GM15510 (cell line): ENCODE data around the gene SCARF1.

Experiments used
- POLR2A ChIP-seq: IDR thresholded peaks from 3 replicates; pipeline ENCODE4 v1.6.1; 2011; ENCODE audit warnings: borderline replicate concordance; ENCODE audit not compliant: insufficient read length; ENCODE audit errors: extremely low read depth

Gene SCARF1

DNA sequence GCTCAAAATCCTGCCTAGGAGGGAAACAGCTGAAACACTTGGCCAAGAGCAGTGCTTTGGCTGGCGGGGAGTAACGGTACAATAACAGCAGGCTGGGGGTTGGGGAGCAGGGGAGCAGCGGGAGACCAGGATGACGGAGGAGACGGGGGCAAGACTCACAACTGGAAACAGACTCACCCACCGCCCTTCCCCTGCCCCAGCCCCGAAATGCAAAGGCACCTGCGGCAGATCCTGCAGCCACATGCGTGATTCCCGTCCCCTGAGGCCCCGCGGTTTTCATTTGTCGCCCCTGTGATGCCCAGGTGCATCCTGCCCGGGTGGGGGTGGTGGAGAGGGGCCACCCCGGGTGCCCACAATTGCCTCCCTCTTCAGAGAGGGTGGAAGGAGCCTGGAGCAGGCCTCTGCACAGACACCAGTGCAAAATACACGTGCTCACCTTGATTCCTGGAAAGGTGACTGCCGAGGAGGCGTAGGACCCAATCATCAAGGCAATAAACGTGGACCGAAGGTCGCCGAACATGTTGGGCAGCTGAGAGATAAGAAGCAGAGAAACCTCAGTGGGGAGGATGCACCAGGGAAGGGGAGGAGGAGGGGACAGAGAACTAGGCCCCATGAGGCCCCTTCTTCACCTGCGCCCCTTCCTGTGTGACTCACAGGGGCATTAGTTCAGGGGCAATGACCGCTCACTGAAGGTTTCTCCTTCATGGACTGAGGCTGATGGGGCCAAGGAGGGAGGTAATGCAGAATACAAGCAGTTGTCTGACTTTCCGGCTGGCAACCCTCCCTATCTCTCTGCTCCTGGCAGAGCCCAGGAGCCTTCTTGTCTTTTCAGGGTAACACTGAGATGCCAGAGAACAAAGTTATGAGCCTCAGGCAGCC lies 52.5 kb downstream of the SCARF1 start:
- TF ChIP-seq POLR2A, result peak; percentile 36

DNA sequence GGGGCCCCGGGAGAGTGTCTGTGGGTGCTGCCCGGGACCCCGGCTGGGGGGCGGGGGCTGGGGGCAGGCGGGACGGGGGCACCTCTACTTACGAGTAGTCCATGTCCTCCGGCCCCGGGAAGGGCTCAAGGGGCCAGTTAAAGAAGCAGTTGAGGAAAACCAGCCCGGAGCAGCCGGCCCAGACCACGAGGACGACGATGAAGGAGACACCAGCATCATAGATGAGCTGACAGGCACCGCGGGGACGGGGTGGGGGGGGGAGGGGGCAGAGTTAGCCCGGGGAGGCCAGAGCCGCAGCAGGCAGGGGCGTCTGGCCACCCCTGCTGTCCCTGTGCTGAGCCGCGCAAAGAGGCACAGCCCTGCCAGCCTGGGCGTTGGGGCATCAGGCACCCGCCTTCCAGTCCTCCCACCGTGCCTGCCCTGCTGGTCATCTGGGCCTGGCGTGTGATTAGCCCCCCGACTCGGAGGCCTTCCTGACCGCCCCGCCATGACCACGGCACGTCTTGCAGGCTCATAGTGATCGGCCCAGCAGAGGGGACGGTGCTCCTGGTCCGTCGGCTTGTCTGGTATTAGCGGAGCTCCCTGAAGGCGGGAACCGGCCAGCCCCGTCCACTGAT lies 54.0 kb downstream of the SCARF1 start:
- no peak for TF ChIP-seq POLR2A

DNA sequence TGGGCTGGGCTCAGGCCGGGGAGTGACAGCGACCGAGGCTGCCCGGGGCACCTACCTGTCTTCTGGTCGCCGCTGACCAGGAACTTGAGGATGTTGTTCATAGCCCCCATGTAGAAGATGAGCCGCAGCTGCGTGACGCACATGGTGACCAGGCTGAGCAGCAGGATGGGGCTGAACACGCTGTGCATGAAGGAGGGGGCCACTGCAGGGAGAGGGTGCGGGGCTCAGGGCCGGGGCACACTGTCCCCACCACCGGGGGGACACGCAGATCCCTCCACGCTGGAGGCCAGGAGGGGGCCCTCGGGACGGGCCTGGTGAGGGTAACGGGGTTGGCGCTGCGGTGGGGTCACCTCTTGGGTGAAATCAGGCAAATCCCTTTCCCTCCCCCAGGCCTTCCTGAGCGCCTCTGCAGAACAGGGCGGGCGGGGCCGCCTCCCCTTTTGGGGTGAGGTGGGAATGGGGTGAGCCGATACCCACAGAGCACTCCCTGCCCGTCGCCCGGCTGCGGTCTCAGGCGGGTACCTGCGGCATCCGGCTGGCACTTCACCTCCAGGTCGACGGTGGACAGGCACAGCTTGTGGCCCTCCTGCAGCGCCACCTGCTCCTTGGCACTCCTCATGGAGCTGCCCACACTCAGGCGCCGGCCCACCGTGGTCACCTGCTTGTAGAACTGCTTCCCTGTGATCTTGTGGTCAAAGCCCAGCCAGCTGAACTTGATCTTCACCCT lies 54.6 kb downstream of the SCARF1 start:
- no peak for TF ChIP-seq POLR2A

DNA sequence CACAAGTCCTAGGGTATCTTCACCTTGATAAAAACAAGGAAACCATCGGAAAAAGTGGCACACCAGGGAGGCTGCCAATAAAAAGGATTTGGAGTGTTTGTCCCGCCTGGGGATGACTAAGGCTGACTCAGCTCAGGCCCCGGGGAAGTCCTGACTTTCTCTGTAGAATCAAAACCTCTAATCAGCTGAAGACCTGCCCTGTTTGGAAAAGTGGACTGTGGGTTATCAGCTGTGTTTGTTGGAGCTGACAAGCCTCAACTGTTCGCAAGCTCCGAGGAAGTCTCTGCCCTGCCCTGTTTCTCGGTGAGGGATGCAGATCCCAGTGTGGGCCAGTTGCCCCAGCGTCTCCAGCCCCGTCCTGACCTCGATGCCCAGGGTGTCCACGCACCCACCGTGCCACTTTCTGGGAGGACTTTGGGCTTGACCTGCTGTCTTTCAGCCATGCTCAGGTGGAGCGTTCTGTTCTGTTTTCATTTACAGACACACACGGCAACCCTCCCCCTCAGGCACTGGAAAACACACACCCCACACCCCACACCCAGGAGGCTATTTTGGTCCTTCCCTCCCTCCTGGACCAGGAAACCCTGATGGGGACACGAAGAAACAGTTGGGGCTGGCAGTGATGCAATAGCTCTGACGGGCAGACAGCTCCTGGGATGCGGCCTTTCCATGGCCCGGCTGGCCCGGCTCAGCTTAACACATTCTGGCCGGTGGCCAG lies 55.3 kb downstream of the SCARF1 start:
- no peak for TF ChIP-seq POLR2A

DNA sequence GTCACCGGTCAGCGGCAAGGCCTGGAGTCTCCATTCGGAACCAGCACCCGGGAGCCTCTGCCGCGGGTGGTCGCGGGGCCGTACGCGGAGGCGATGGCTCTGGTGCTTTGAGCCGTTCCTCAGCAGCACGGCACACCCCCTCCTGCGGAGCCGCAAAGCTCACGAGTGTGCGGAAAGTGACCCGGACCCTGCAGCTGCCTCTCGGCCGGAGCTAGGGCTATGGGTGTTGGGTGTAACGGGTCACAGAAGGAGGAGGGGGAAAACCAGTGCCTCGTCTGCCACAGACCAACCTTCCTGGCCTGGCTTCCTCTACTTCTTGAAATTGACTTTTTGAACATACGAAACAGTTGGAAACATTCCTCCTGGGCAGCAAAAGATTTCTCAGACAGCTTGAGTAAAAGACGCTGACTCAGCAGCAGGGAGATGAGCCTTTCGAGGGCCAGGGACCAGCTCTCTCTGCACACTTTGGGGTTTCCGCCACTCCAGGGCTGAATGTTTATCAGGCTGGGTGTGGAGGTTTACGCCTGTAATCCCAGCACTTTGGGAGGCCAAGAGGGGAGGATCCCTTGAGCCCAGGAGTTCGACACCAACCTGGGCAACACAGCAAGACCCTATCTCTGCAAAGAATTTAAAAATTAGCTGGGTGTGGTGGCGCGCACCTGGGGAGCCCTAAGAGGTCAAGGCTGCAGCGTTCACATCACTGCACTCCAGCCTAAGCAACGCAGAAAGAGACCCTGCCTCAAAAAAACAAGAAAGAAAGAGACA lies 56.5 kb downstream of the SCARF1 start:
- TF ChIP-seq POLR2A, result no peak

DNA sequence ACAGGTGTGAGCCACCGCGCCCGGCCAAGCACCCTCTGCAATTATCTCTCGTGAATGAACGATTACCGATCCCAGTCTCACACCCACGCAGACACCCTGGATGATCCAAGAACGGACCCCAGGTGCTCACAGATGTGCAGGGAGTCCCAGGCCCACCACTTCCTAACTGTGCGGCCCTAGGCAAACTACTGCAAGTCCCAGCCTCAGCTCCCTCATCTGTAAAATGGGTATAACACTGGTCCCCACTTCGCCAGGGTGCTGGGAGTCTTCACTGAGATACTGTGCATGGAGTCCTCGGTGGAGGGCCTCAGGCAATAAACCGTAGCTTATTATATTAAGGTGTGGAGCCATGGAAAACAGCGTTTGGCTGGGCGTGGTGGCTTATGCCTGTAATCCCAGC lies 61.4 kb downstream of the SCARF1 start:
- TF ChIP-seq POLR2A, result no peak
